WERI-Rb-1 (cell line): ENCODE measurements around the gene FBXW8.
A peak's percentile ranks its signal among the peaks of the same experiment; 100 is the strongest.

ENCODE experiments used
- DNase-seq: peaks from one replicate; pipeline ENCODE4 v3.0.0-alpha.2; 2020
- H3K27ac ChIP-seq: fragments of 250-450 bp; sonication (Bioruptor Pico); 2 replicates; pipeline ENCODE4 v1.5.1; 2020; ENCODE audit warnings: mild to moderate bottlenecking, moderate library complexity
- H3K27me3 ChIP-seq: fragments of 250-450 bp; sonication (Bioruptor Pico); 2 replicates; pipeline ENCODE4 v1.5.1; 2021; ENCODE audit warnings: mild to moderate bottlenecking, low read depth, moderate library complexity; ENCODE audit not compliant: insufficient read depth, severe bottlenecking
- H3K36me3 ChIP-seq: fragments of 250-450 bp; sonication (Bioruptor Pico); 2 replicates; pipeline ENCODE4 v1.5.1; 2020; ENCODE audit warnings: mild to moderate bottlenecking, moderate library complexity
- H3K4me3 ChIP-seq: 2 replicates; pipeline ENCODE4 v1.5.1; 2011; ENCODE audit warnings: low read depth, mild to moderate bottlenecking, control low read depth, low read length
- H3K9me3 ChIP-seq: fragments of 250-450 bp; sonication (Bioruptor Pico); 2 replicates; pipeline ENCODE4 v1.5.1; 2021; ENCODE audit warnings: mild to moderate bottlenecking, moderate library complexity; ENCODE audit not compliant: severe bottlenecking
- TF ChIP-seq, protein P1 (sequence below): IDR thresholded peaks from 2 replicates; pipeline ENCODE4 v1.5.1; 2011; ENCODE audit warnings: low read depth, mild to moderate bottlenecking, control low read depth, inconsistent platforms, low read length

Gene FBXW8

DNA sequence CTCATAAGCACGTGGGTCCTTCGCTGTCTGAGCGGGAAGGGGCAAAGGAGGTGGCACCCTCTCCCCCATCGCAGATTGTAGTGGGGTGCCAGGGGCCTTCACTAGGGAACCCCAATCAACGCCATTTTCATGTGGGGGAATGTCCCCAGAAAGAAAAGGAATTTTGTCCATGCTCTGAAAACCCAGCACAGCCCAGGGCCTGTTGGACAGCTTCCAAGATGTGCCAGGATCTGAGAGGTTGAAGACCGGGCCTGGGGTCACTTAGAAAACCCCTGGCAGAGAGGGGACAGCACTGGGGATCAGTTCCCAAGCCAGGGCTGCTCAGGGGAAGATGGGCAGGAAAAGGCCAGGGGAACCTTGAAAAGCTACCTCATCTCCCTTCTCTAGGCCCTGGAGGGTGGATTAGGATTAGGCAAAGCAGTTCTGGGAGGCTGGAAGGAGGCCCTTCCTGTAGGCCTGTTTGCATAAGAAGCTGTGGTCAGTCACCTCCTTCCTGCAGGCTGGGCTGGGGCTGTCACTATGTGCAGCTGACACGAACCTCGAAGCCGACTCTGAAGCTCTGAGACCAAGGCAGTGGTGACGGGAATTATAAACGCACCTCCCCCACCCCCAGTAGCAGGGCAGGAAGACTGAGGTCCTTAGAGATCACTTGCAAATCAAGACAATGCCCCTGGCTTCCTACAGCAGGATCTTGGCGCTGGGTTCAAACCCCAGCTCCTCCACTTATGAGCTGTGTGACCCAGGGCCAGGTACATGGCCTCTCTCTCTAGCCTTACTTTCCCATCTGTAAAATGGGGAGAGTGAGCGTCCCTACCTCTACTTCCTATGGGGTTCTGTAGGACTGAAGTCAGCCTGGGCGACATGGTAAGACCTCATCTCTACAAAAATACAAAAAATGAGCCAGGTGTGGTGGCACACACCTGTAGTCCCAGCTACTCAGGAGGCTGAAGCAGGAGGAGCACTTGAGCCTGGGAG is 159.5 kb downstream of the FBXW8 start:
- Histone ChIP-seq H3K27me3 (no peaks in the 10 kb centered on the region), H3K27ac (peak overlapping the region; percentile 42), H3K4me3 (no peak overlapping the region), H3K36me3 (no peaks in the 10 kb centered on the region; the same call in 1 of the 2 replicates), H3K9me3 (no peaks in the 10 kb centered on the region)
- TF ChIP-seq, protein P1, sequence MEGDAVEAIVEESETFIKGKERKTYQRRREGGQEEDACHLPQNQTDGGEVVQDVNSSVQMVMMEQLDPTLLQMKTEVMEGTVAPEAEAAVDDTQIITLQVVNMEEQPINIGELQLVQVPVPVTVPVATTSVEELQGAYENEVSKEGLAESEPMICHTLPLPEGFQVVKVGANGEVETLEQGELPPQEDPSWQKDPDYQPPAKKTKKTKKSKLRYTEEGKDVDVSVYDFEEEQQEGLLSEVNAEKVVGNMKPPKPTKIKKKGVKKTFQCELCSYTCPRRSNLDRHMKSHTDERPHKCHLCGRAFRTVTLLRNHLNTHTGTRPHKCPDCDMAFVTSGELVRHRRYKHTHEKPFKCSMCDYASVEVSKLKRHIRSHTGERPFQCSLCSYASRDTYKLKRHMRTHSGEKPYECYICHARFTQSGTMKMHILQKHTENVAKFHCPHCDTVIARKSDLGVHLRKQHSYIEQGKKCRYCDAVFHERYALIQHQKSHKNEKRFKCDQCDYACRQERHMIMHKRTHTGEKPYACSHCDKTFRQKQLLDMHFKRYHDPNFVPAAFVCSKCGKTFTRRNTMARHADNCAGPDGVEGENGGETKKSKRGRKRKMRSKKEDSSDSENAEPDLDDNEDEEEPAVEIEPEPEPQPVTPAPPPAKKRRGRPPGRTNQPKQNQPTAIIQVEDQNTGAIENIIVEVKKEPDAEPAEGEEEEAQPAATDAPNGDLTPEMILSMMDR, result no peak
- DNase-seq, result peak; percentile 73

DNA sequence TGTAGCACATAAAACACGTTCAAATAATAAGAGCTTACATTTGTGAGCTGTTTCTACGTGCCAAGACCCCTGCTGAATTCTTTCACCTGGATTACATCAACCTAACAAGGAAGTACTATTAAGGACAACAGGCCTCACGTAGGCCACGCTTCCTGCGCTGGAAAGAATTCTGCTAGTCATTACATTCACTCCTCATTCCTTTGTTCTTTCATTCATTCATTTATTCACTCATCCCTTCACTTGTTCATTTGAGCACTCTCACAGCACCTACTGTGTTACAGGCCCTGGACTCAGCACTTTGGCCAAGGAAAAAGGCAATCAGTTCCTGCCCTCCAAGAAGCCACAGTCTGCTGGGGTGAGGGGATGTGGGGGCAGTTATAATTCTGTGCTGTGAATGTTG is 160.3 kb downstream of the FBXW8 start:
- TF ChIP-seq, protein P1, result no peak
- DNase-seq, result no peak
- no peaks in the 10 kb centered on the region; the same call in 1 of the 2 replicates for H3K36me3 ChIP-seq

DNA sequence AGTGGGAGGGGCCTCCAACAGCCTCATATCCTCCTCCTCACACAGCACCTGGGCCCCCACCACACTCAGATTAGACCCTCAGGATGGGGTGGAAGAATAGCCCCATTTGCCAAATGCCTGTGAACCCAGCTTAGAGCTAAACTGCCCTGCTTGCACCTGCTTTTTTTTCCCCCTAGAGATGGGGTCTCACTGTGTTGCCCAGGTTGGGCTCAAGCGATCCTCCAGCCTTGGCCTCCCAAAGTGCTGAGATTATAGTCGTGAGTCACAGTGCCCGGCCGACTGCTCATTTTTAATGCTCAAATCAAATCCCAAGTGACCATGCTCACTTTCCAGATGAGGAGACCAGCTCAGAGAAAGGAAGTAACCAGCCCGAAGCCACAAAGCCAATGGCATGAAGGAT is 161.4 kb downstream of the FBXW8 start:
- Histone ChIP-seq H3K4me3 (no peak overlapping the region), H3K27ac (no peak overlapping the region), H3K27me3 (no peaks in the 10 kb centered on the region), H3K36me3 (no peaks in the 10 kb centered on the region; the same call in 1 of the 2 replicates), H3K9me3 (no peaks in the 10 kb centered on the region)
- no peak for DNase-seq
- TF ChIP-seq, protein P1, result no peak

More for the DNA sequence above, 160.3 kb downstream of the FBXW8 start:
- Histone ChIP-seq H3K27ac (no peak overlapping the region), H3K4me3 (no peak overlapping the region), H3K27me3 (no peaks in the 10 kb centered on the region), H3K9me3 (no peaks in the 10 kb centered on the region)

DNA sequence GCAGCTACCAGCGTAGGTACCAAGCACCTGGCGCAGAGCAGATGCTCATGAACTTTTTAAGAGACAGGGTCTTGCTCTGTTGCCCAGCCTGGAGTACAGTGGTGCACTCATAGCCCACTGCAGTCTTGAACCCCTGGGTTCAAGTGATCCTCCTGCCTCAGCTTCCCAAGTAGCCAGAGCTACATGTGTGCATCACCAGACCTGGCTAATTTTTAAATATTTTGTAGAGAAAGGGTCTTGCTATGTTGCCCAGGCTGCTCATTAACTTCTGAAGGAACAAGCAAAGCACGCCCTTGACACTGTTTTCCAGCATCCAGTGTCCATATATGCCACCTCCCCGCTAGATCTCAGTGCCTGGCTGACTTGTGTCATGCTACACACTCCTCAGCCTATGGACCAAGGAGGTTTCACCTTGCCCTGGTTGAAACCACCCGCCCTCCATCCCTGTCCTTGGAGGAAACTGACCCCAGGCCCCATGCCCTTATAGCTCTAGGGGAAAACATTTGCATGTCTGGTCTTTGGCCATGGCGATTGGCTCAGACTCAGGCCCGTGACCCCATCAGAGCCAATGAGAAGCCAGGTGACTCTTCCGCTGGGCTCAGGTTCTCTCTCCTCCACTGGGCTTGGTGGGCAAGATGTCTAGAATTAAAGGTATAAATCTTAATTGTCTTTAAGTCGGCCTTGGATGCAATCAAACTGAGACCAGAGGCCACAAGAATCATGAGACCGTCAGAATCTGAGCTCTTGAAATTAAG is 162.2 kb downstream of the FBXW8 start:
- no peak for DNase-seq
- TF ChIP-seq, protein P1, result no peak
- no peaks in the 10 kb centered on the region; the same call in 1 of the 2 replicates for H3K36me3 ChIP-seq

DNA sequence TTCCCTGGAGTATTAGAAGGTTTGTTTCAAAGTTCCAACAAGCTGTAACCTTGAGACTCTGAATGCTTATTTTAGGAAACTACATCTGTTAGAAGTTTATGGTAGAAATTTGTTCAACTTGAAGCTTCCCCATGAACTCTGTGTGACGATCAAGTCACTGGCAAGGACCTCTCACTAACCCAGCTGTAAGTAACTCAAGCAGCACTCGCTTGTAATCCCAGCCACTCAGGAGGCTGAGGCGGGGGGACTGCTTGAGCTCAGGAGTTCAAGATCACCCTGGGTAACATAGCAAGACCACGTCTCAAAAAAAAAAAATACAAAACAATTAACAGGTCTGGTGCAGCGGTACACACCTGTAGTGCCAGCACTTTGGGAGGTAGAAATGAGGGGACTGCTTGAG is 162.9 kb downstream of the FBXW8 start:
- Histone ChIP-seq H3K4me3 (no peak overlapping the region), H3K9me3 (no peaks in the 10 kb centered on the region), H3K27ac (no peak overlapping the region), H3K27me3 (no peaks in the 10 kb centered on the region), H3K36me3 (no peaks in the 10 kb centered on the region; the same call in 1 of the 2 replicates)
- no peak for DNase-seq
- TF ChIP-seq, protein P1, result no peak

More for the DNA sequence above, 162.2 kb downstream of the FBXW8 start:
- H3K9me3 ChIP-seq, result no peaks in the 10 kb centered on the region
- H3K27ac ChIP-seq, result no peak overlapping the region
- no peaks in the 10 kb centered on the region for H3K27me3 ChIP-seq
- no peak overlapping the region for H3K4me3 ChIP-seq
